NK-92 treated with Interleukin-12 subunit alpha and Interleukin-12 subunit beta, amount 100 ng/mL, for 24 hours (cell line): ENCODE data around the gene NKX1-1.

ENCODE experiments used
- DNase-seq: peaks from one replicate; lab custom pipeline; 2025; lab: John Stamatoyannopoulos, UW

The NKX1-1 gene

DNA sequence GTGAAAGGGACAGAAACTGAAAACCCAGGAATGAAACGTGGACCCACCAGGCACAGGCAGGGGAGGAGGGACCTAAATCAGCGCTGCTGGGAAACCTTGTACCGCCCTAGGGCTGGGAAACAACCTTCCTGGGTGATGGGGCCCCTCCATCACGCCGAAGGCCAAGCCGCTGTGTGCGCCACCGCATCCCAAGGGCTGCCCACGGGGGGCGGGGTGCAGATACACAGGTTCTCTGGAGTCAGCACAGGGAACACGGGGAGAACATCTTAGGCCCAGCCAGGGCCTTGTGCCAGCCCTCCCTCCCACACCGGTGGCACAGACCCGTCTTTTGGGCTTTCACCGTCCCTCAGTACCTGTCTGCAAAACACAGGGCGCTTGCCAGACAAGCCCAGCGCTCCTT, 46.3 kb downstream of the NKX1-1 start:
- no peak for DNase-seq

DNA sequence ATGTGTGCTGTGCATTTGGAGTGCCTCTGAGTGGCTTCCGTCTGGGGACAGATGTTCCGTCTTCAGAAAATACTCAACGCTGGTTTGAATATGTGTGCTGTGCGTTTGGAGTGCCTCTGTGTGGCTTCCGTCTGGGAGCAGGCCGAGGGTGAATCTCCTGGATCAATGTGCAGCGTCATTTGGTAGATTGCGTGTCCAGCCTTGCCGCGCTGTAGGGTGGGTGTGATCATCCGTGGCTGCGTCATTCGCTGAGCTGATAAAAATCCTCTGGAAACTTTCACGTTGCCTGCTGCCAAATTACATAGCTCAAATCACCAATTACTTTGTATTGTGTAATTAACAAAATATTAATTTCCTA, 47.1 kb downstream of the NKX1-1 start:
- no peak for DNase-seq

DNA sequence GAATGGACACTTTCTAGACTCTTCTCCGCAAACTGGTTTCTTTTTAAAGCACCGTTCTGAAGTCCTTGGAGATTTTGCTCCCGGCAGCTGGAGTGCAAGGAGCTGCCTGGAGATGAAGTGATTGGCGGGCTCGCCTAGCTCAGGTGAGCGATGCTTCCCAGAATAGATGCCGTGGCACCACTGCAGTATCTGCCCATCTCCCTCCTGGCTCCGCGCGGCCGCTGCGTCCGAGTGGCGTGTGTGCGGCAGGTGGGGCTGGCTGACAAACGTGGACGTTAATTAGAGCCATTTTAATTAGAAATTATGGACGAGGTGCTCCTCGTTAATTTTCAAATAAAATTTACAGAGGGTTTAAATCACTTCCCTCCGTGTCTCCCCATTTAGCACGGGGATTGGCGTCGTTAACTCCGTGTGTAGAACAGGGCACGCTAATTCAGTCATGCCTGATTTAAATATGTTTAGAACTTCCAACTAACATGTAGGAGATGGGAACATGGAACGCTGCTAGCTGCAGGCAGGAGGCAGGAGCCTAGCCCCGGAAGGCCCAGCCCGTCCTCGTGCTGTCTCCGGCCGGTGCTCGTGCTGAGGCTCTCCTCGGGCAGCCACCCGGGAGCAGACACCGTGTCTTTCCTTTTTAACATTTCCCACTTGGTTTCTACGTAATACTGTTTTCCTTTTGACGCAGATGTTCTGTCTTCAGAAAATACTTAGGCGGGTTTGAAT, 47.7 kb downstream of the NKX1-1 start:
- no peak for DNase-seq

DNA sequence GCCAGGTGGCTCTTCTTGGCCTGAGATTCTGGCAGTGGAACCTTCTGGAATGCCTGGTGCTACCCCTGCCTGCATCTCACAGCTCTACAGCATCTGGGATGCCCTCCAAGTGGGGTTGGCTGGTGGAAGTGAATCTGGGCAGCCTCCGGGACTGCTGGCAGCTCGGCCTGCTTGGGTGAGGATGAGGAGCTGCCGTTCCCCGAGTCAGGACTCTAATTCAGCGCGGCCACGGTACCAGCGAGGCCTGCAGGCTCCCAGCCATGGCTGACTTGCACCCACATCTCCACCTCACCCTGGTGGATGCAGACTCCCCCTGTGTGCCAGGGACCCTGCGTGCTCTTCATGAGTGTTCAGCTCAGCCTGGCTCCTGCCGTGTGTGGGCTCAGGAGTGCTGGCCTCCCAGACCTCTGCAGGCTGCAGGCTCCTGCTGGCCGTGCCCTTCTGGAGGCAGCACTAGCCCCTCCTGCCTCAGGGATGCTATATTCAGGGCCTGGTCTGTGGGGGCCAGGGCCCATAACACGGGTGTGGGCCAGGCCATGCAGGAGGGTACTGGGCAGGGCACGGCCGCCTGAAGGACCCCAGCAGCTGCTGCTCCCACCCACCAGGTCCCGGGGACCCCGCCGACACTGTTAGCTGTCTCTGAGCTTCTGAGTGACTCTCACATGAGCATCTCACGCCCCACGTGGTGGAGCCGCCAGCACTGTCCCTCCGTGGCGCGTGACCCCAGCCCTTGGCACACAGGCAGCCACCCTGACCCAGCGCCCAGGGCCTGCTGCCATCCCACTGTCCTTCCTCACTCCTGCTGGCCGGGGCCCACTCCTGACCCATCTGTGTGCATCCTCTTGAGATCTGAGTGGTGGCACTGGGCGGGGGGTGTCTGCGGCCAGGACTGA, 48.6 kb downstream of the NKX1-1 start:
- no peak for DNase-seq

DNA sequence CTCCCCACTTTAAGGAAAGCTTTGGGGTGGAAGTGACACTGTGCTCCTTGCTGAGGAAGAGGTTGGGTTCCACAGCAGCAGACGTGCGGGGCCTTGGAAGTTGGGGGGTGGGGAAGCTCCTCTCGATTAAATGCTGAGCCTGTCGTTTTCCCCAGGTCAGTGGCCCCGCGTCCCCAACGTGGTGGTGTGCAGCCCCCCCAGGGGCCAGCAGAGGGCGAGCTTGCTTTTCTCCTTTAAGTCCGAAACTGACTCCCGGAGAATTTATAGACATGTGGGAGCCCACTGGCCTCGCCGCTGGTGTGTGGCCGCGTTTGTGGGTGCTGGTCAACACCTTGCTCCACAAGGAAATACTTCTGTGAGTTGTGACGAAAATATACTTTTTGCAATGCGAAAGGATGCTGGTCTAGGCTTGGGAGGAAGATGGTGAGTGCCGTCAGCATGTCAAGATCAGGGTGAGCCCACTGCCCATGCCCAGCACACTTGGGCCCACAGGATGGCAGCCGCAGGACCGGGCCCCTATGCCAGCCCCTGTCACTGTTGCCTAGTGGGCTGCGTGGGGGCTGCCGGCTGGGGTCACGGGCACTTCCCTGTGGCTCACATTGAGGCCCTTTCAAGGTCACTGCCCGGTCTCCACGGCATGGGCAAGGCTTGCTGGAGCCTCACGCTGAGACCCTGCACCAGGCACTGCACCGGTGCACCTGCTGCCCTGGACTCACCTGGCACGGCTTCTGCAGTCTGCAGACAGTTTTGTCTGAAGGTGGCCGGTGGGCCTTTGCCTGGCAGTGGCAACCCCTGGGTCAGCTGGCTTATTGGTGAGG, 49.9 kb downstream of the NKX1-1 start:
- DNase-seq: no peak

DNA sequence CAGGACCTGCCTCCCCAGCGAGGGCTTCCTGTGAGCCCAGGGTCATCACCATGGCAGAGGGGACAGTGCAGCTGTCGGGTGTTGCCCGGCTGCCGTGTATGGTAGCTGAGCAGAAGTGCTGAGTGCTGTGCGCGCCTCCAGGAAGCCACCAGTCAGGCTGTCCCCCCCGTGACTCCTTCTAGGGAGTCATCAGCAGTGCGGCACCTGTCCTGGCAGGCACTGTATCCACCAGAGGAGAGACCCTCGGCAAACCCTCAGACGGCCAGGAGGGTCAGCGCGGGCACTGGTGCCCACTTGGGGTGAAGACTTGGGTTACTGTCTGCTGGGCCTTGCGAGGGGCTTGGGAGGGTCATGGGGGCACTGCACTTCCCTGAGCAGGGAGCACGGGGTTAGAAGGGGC, 50.9 kb downstream of the NKX1-1 start:
- DNase-seq: no peak

DNA sequence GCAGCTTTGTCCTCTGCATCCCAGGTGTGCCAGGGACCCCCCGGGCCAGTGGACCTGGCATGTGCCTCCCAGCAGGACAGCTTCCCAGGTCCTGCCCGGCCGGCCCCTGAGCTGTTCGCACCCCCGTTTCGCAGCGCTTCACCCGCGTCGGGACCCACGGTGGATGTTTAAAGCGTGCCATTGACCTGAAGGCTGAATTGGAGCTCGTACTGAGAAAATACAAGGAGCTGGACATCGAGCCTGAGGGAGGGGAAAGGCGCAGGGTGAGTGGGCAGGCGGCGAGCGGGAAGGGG, 51.3 kb downstream of the NKX1-1 start:
- DNase-seq: no peak

DNA sequence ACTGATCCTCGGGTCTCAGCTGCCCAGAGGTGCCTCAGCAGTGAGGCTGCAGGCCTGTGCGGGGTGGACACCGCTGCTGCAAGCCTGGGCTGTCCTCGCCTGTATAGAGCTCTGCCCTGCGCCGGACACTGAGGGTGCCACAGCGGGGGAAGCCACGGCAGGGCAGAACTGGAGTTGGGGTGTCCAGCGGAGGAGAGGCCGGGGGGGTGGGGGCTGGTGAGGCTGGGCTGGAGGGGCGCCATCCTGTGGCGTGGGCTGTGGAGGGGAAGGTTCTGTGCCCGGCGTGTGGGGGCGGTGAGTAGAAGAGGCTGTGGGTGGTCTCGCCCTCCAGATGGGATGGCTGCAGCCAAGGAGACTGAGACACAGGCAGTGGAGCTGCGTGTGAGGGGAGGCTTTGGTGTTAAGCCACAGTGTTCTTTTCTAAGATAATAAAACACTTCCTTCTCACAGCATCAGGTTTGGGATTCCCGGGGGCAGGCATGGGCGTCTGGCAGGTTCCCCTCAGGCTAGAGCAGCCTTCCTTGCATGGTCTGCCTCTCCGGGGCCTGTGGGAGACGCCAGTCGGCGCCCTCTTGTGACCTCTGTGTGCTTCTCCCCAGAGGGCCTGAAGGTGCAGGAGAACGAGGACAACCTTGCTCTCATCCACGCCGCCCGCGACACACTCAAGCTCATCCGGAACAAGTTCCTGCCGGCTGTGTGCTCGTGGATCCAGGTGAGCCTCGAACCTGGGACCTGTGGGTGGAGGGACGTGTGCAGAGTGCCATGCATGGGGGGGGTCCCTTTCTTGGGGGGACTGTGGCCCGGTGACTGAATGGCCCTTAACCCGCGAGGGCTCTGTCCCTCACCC, 51.9 kb downstream of the NKX1-1 start:
- DNase-seq: no peak

DNA sequence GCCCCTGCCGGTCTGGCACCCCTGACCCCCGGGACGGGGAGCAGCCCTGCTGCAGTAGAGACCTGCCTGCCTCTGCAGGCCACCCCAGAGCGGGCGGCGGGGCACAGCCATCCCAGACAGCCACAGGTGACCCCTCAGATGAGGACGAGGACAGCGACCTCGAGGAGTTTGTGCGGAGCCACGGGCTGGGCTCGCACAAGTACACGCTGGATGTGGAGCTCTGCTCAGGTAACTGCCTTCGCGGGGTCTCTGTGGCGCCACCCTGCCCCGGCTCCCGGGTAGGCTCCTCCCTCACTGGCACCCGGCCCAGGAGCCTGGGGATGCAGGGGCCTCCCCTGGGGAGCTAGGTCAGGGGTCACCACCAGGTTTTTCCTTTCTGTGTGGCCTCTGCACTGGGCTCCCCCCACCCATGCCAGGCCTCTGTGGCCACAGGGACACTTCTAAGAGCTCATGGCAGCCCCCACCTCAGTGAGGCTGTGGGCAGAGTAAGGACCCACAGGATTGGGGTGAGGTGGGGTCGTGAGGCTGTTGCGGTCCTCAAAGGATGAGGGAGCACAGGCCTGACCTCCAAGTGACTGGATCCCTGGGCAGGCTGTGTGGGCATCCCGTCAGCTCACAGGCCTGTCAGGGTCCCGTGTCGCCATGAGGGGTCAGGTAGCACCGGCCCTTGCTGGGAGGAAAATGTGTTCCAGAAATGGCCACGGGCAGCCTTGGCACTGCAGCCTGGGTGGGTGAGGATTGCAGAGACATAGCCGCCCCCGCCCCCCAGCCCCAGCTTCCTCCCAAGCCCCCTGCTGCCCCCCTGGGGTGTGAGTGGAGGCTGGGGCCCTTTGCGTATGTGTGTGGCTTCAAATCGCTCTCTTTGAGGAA, 52.8 kb downstream of the NKX1-1 start:
- DNase-seq: no peak
